Gastrocnemius medialis (tissue), 4 donors: ENCODE measurements around the gene METTL8. TPM values are rescaled to one million over a fixed set of nuclear protein-coding genes. Genes with fewer than 3 reads are reported as not detected.

ENCODE experiments used
- ATAC-seq, 2 donors: fragments of 150-250 bp; one replicate each; pipeline ENCODE4 v1.9.1; 2016
- DNase-seq, 2 donors: peaks; one replicate each; pipeline ENCODE4 v3.0.0-alpha.2; 2019
- H3K27ac ChIP-seq, 4 donors: fragments of 200-600 bp; sonication (generic); 1 replicate in 1 of 4; 2 replicates in 3 of 4; pipeline ENCODE4 v1.5.1; 2016 to 2018; ENCODE audit warnings: mild to moderate bottlenecking in 2 of 4, moderate library complexity in 1 of 4
- H3K27me3 ChIP-seq, 3 donors: fragments of 200-600 bp; sonication (generic) in 2 of 3; 1 replicate in 1 of 3; 2 replicates in 2 of 3; pipeline versions ENCODE4 v1.5.1 to v1.6.0; 2016 to 2019; ENCODE audit warnings: mild to moderate bottlenecking in 1 of 3, moderate library complexity in 1 of 3
- H3K36me3 ChIP-seq, 2 donors: fragments of 200-600 bp; sonication (generic) in 1 of 2; one replicate each; pipeline ENCODE4 v1.5.1; 2017 to 2018
- H3K4me1 ChIP-seq, 2 donors: fragments of 200-600 bp; sonication (generic) in 1 of 2; one replicate each; pipeline ENCODE4 v1.5.1; 2016 to 2017; ENCODE audit warnings: mild to moderate bottlenecking in 2 of 2
- H3K4me3 ChIP-seq, 4 donors: fragments of 200-600 bp; sonication (generic) in 3 of 4; 1 replicate in 1 of 4; 2 replicates in 3 of 4; pipeline ENCODE4 v1.5.1; 2016 to 2019; ENCODE audit warnings: mild to moderate bottlenecking in 2 of 4
- H3K9me3 ChIP-seq, 3 donors: fragments of 200-600 bp; sonication (generic) in 2 of 3; 1 replicate in 1 of 3; 2 replicates in 2 of 3; pipeline ENCODE4 v1.5.1; 2016 to 2019
- CTCF ChIP-seq, 5 experiments: fragments of 450-650 bp in 3 of 5; fragments of 200-600 bp in 2 of 5; sonication (generic) in 2 of 5; IDR thresholded peaks in 4 of 5; conservative IDR thresholded peaks in 1 of 5; 1 replicate in 4 of 5; 2 replicates in 1 of 5; pipeline ENCODE4 v1.5.1; 2016 to 2019; ENCODE audit warnings: antibody characterized with exemption in 5 of 5, mild to moderate bottlenecking in 3 of 5, moderate library complexity in 3 of 5
- POLR2A ChIP-seq, 2 donors: fragments of 450-650 bp; IDR thresholded peaks; one replicate each; pipeline ENCODE4 v1.6.1; 2017; ENCODE audit warnings: antibody characterized with exemption in 2 of 2, mild to moderate bottlenecking in 2 of 2, moderate library complexity in 2 of 2
- in situ Hi-C, 4 donors: fragments of 200-750 bp; cut with MboI; loops; one replicate each; pipeline versions ENCODE4 v1.15.0 to v1.8.0; 2017; ENCODE audit warnings: low sequenced_read_pairs in 4 of 4
- intact Hi-C: fragments of 100-400 bp; cut with DNase I; formaldehyde crosslinking; loops from one replicate; pipeline ENCODE4 v1.15.1; 2023; ENCODE audit warnings: low total_unique reads
- total RNA-seq, 4 donors: library from RNA; depleted of rRNA; stranded (reverse); fragments of >200 nt; gene quantifications; one replicate each; pipeline versions ENCODE4 v1.1.0 to v1.2.3, GENCODE V29; 2016

The METTL8 gene
- total RNA-seq, 4 donors from 2014 or later: 10.3 to 22.0 (median 11.0) TPM

- Histone ChIP-seq H3K27ac (no peak overlapping the region), H3K4me3 (no peak overlapping the region), H3K9me3 (no peaks in the 10 kb centered on the region), H3K36me3 (no peaks in the 10 kb centered on the region), H3K27me3 (no peaks in the 10 kb centered on the region), H3K4me1 (no peaks in the 10 kb centered on the region)
- TF ChIP-seq POLR2A (IDR thresholded peaks at IDR 0.05) (no peak), CTCF (IDR thresholded peaks at IDR 0.05 in 4 of 5, conservative IDR thresholded peaks at IDR 0.05 in 1 of 5) (no peak)
- in situ Hi-C loops (no loop called here), intact Hi-C loops (no loop called here)
- DNase-seq: no peak
- ATAC-seq: no peak
Measured at GRCh38 chr2:171297956-171298355, 135.8 kb downstream of the METTL8 start.

GRCh38 chr2:171294608-171295007 lies 139.2 kb downstream of the METTL8 start:
- no peaks in the 10 kb centered on the region for H3K27me3 ChIP-seq
- in situ Hi-C loops: no loop called here
- ATAC-seq: no peak

GRCh38 chr2:171293661-171294060 lies 140.1 kb downstream of the METTL8 start:
- TF ChIP-seq POLR2A (IDR thresholded peaks at IDR 0.05): no peak
- H3K9me3 ChIP-seq: no peaks in the 10 kb centered on the region
- H3K36me3 ChIP-seq: no peaks in the 10 kb centered on the region
- no peaks in the 10 kb centered on the region for H3K4me1 ChIP-seq
- in situ Hi-C loops (no loop called here), intact Hi-C loops (no loop called here)
- no peak overlapping the region for H3K27ac ChIP-seq
- H3K4me3 ChIP-seq: no peak overlapping the region
- ATAC-seq (no peak), DNase-seq (no peak)
- H3K27me3 ChIP-seq: no peaks in the 10 kb centered on the region

More at GRCh38 chr2:171294608-171295007, 139.2 kb downstream of the METTL8 start:
- no peaks in the 10 kb centered on the region for H3K4me1 ChIP-seq
- H3K4me3 ChIP-seq: no peak overlapping the region
- no peak overlapping the region for H3K27ac ChIP-seq
- TF ChIP-seq POLR2A (IDR thresholded peaks at IDR 0.05): no peak
- no peak for TF ChIP-seq CTCF (IDR thresholded peaks at IDR 0.05 in 4 of 5, conservative IDR thresholded peaks at IDR 0.05 in 1 of 5)
- no peaks in the 10 kb centered on the region for H3K9me3 ChIP-seq
- intact Hi-C loops: no loop called here
- no peak for DNase-seq
- no peaks in the 10 kb centered on the region for H3K36me3 ChIP-seq

DNA sequence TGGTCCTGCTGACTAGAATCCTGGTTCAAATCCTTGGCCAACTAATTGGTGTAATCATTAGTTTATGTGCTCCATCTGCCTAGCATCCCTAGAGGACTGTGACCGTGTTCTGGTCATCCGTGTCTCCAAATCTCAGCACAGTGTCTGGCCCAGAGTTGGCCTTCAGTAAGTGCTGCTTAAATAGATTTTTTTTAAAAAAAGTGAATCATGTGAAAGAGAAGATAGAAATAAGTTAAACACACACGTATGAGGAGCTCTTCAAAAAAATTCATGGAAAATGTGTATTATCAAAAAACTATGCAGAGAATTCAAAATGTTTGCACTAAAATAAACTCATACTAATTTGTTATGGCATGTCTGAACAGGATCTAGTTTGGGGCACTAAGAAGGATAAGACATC lies 143.8 kb downstream of the METTL8 start:
- DNase-seq: no peak
- TF ChIP-seq POLR2A (IDR thresholded peaks at IDR 0.05): no peak
- TF ChIP-seq CTCF (IDR thresholded peaks at IDR 0.05 in 4 of 5, conservative IDR thresholded peaks at IDR 0.05 in 1 of 5): no peak
- intact Hi-C loops (no loop called here), in situ Hi-C loops (no loop called here)
- no peak overlapping the region for H3K27ac ChIP-seq
- H3K27me3 ChIP-seq: no peaks in the 10 kb centered on the region
- no peaks in the 10 kb centered on the region for H3K36me3 ChIP-seq
- no peaks in the 10 kb centered on the region for H3K4me1 ChIP-seq
- no peaks in the 10 kb centered on the region for H3K9me3 ChIP-seq
- H3K4me3 ChIP-seq: no peak overlapping the region
- no peak for ATAC-seq

DNA sequence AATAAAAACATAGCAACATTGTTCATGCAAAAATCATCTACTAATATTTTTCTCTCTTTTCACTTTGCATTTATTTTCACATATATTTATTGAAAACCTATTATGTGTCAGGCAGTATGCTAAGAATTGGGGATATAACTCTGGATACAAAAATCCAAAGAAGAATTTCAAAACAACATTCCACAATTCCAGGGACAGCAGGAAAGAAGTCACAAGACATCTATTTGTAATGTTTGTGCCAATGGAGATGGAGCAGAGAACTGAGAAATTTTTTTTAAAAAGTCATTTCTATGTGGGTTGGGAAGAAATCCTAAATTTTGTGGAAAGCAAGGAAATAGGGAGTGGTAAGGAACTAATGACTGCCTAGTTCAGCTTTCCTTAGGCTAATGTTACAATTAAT lies 144.5 kb downstream of the METTL8 start:
- DNase-seq (no peak), ATAC-seq (no peak)
- Histone ChIP-seq H3K27me3 (no peaks in the 10 kb centered on the region), H3K27ac (no peak overlapping the region), H3K4me1 (no peaks in the 10 kb centered on the region), H3K4me3 (no peak overlapping the region), H3K9me3 (no peaks in the 10 kb centered on the region), H3K36me3 (no peaks in the 10 kb centered on the region)
- intact Hi-C loops (no loop called here), in situ Hi-C loops (no loop called here)
- TF ChIP-seq POLR2A (IDR thresholded peaks at IDR 0.05): no peak
- no peak for TF ChIP-seq CTCF (IDR thresholded peaks at IDR 0.05 in 4 of 5, conservative IDR thresholded peaks at IDR 0.05 in 1 of 5)
